Stimulated activated CD4-positive, alpha-beta T cell treated with anti-CD3 and anti-CD28 coated beads, Interleukin-2, amount 100 ng/mL, for 24 hours (primary cell): Measurements from ENCODE around the gene PGLYRP3.
A peak's percentile ranks its signal among the peaks of the same experiment; 100 is the strongest.

ENCODE experiments used
- DNase-seq, 2 donors: peaks; one replicate each; pipeline ENCODE4 v3.0.0-alpha.2; 2020

Gene PGLYRP3, protein sequence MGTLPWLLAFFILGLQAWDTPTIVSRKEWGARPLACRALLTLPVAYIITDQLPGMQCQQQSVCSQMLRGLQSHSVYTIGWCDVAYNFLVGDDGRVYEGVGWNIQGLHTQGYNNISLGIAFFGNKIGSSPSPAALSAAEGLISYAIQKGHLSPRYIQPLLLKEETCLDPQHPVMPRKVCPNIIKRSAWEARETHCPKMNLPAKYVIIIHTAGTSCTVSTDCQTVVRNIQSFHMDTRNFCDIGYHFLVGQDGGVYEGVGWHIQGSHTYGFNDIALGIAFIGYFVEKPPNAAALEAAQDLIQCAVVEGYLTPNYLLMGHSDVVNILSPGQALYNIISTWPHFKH

DNA sequence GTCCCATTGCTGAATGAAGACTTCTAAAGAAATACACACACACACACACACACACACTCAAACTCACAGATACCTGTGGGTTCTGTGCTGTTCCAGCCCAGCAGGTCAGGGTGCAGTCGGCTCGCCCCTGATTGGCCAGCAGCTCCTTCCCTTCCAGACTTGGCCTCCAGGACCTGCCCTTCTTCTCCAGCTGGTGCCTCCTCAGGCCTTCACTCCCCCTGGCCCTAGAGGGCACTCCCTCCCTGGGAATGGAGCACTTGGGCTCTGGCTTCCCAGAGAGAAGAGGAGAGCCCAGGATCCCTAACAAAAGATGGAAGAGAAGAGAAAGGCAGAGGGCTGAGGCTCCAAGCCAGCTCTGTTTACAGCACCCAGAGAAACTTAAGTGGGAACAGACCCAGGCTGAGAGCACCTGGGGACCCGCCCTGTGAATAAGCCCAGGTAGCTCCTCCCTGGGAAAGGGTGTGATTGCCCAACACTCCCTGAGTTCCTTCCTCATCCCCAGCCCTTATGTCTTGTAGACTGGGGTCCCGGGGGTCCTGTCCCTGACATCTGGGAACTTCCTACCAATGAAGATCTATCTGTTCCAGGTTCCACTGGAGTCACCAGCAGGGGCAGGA is at the start of gene PGLYRP3:
Gene PGLYRP3 (minus strand): TSS at position 383 of the 617 bp plus-strand sequence. CDS start 2,287 bp downstream, outside the sequence.
- DNase-seq = no peak

DNA sequence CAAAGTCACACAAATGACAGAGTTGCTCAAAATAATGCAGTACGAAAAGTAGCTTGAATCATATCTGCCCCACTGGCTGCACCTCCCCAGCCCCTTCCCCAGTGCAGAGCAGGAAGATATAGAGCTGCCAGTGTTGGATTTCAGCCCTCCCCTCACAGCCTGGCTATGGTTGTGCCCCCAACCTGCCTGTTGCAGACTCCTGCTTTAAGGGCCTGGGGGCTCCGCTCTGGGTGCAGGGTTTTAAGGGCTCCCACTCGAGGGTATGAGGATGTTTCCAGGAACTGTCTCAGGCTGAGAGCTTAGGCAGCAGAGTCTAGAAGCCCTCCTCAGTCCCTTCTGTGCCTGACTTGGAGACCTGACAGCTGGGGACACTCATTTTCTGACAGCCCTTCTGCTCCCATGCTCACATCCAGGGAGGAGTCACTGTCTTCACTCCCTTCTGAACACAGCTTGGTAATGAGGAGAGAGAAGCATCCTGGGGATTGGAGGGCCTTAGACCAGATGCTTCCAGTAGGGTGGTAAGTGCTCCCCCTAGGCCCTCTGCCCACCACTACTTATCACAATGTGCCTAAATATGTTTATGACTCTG is 49.5 kb upstream of the PGLYRP3 start:
- no peak for DNase-seq

DNA sequence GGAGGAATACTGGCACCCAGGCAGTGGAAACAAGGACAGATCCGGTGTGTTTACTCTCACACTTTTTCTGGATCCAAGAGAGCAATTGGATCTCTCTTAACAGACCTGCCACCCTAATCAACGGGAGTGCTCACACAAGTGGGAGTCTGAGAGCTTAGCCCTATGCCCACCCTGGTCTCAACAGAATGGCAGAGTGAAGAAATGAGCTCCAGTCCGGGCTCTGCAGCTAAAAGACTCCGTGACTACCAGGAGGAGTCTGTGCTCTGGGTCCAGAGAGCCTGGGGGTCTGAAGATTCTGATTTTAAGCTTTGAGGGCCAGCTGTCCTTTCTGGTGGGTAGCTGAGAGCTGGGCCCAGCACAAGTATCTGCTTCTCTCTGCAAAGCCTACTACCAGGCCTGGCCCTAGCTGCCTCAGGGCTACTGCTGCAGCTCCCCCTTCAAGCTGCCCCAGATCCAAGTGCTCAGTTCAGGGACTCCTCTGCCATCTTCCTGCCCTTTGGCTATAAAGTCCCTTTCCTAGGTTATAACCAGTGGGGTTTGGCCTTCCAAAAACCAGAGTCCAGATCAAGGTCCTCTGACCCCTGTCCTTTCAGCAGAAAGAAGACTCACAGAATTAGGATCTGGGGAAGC is 48.8 kb upstream of the PGLYRP3 start:
- no peak for DNase-seq

DNA sequence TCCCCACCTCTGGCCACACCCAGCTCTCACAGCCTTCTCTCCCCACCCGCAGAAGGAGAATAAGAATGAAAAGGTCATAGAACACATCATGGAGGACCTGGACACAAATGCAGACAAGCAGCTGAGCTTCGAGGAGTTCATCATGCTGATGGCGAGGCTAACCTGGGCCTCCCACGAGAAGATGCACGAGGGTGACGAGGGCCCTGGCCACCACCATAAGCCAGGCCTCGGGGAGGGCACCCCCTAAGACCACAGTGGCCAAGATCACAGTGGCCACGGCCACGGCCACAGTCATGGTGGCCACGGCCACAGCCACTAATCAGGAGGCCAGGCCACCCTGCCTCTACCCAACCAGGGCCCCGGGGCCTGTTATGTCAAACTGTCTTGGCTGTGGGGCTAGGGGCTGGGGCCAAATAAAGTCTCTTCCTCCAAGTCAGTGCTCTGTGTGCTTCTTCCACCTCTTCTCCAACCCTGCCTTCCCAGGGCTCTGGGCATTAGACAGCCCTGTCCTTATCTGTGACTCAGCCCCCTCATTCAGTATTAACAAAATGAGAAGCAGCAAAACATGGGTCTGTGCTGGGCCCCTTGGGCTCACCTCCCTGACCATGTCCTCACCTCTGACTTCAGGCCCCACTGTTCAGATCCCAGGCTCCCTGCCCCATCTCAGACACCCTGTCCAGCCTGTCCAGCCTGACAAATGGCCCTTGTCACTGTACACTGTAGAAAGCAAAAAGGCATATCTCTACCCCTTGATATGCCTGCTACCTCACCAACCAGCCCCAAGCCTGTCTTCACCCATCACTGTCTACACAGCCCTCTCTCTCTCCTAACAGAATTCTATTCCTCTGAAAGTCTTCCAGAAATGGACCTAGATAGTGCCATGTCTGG is 48.1 kb upstream of the PGLYRP3 start:
- DNase-seq = no peak

DNA sequence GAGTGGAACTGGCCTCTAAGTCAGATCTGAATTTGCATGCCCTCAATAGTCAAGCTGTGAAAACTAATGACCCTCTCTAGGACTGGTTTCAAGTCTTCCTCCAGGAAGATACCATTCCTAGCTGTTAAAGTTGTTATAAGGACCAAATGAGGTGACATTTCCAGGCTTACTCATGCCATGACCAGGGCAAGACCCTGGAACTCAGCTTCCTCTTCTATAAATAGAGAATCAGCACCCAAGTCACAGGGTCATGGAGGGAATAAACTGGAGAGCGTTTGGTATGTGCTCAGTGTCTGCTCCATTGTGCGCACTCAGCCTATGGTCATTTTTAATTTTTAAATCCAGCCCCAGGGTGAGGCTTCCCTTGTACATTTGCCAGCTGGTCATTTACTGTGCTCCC is 47.4 kb upstream of the PGLYRP3 start:
- no peak for DNase-seq

DNA sequence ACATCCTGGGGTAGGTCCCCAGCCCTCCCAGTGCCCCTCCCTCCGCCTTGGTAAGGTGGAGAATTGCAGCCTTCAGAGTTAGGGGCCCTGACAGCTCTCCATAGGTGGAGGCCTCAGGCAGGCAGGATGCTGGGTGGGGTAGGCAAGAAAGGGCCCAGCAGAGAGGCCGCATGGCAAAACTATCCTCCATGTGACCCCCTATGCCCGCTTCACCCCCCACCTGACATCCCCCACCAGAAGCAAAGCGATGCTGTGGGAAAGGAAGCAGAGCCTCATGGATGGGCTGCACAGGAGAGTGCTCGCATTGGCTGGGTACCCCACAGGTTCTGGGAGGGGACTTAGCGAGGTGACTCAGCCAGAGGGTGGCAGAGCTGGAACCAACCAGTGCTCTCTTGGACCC is 46.5 kb upstream of the PGLYRP3 start:
- DNase-seq = no peak

DNA sequence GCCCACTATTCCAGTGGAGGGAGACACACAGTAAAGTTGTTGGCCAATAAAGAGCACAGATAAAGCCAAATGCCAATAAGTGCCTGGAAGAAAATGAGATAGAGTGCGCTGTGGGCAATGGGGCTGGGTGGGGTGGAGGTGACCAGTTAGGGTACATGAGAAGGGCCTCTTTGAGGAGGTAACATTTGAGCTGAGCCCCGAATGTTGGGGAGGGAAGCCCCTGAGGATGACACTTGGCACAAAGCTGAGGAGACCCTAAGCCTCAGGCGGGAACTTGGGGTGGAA is 45.9 kb upstream of the PGLYRP3 start:
- no peak for DNase-seq

DNA sequence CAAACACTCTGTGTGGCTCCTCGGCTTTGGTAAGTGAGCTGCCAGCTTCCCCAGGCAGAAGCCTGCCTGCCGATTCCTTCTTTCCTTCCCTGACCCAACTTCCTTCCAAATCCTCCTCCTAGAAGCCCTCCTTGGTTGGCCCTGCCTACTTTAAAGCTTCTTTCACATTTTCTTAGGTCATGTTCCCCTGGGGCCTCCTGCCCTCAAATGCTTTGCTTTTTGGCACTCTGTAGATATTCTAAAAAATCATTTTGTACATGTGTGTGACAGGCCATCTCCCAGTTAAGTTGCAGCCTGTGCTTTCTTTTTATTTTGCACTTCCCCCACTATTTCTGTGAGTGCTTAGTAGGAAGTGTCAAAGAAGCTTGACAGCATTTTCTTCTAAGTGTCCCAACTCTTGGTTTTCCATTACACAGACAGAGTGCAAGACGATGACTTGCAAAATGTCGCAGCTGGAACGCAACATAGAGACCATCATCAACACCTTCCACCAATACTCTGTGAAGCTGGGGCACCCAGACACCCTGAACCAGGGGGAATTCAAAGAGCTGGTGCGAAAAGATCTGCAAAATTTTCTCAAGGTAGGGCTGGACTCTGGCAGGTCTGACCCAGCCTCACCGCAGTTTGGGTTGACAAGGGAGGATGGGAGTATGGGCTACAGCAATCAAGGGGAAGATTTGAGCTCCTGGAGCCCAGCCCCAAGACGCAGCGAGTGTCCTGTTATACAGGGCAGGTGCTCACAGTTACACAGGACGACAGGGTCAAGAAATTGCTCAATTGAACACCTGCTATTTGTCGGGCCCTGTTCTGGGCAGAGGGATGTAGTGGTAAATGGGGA is 45.3 kb upstream of the PGLYRP3 start, which contains the start of gene S100A9:
Gene S100A9 (plus strand): TSS at position 2 of the 838 bp plus-strand sequence. CDS start 430 bp downstream, at position 432.
- DNase-seq = no peak

DNA sequence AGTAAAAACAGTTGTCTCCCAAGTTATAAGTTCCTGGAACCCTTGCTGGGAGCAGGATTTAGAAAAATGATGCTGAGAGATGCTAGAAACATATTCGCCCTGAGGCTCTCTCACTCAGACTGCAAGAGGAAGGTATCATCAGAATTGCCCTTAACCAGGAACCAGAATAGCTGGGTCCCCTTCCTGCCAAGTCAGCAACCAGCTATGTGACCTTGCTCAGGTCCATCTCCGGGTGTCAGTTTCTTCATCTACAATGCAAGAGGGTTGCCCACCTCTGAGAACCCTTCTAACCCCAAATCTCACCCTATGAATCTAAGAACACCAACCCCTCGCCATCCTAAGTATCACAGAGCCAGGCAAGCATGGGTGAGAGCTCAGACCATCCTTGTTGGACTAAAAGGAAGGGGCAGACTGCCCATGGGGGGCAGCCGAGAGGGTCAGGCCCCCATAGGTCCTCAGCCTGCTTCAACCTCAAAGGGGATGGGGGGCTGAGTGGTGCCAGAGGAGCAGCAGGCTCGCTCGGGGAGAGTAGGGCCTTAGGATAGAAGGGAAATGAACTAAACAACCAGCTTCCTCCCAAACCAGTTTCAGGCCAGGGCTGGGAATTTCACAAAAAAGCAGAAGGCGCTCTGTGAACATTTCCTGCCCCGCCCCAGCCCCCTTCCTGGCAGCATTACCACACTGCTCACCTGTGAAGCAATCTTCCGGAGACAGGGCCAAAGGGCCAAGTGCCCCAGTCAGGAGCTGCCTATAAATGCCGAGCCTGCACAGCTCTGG is 44.5 kb upstream of the PGLYRP3 start:
- no peak for DNase-seq

DNA sequence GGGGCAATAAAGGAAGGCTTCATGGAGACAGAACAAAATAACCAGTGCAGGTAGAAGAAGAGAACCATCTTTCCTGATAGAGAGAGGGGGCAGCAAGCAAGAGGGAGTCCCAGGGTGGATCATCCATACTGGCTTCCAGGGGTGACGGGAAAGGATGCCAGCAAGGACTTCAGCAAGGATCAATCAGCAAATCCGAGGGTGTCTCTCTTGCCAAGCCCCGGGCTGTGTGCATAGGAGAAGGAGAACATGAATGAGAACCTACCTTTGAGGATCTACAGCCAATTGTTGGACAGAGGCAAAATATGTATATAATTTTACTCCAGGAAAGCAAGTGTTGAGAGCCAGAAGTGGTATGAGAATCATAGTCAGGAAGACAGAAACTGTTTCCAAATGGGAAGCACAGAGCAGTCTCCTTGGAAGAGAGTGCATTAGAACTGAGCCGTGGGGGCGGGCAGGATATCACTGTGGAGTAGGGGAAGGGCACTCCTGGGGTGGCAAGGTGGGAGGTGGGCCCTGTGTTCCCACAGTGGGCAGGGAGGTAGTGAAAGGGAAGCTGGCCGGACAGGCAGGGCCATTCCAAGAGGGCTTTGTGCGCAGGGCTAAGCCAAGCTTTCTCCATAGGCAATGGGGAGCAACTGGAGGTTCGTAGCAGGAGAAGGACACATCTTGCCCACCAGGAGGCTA is 43.8 kb upstream of the PGLYRP3 start:
- DNase-seq = no peak

DNA sequence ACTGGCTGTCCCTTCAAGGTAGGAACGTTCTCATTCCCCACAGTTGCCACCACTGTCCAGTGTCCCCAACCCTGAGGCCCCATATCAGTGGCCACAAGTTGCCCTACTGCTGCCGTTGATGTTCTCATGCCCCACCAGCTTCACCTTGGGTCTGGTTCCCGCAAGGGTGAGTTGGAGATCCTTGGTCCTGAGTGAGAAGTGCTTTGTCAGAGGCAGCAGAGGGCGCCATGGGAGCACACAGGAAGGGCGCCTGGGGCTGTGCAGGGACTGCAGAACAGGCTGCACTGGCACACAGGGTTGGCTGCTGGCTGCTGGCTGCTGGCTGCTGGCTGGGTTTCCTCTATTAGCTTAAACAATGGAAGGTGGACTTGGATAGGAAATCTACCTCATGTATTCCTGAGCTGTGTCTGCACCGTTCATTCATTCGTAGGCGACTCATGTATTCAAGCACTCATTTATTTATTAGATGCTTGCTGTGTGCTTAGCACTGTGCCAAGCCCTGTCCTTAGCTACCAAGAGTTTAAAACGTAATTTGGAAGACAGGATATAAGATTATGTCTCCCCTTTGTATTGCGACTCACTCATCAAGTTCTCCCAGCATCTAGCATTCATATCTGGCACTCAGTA is 42.8 kb upstream of the PGLYRP3 start:
- DNase-seq = peak; percentile 36 to 46

DNA sequence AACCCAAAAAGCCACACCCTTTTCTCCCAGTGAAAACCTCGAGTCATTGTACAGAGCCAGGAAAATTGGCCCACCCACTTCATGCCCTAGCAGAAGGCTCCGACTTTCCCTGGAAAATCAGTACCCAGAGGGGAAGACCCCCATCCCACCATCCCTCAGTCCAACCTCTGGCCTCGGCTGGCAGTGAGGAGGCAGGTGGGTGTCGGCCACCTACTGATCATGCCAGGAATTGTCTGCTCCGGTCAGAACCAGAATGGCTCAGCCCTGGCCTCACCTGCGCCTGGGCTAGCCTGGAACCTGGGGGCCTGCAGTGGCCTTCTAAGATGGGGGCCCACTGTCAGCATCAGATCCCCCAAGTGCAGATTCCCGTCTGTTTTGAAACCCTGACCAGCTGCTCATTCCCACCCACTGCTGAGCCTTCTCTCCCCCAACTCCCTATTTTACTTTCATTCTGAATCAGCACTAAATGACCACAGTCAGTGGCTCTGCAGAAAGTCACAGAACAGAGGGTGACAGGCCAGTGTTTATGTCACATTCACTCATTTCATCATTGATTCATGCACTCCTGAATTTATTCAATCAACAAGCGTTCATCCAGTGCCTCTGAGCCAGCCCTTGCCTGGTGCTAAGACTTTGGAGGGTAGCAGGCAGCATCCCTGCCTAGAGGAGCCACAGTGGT is 41.9 kb upstream of the PGLYRP3 start:
- DNase-seq = no peak

DNA sequence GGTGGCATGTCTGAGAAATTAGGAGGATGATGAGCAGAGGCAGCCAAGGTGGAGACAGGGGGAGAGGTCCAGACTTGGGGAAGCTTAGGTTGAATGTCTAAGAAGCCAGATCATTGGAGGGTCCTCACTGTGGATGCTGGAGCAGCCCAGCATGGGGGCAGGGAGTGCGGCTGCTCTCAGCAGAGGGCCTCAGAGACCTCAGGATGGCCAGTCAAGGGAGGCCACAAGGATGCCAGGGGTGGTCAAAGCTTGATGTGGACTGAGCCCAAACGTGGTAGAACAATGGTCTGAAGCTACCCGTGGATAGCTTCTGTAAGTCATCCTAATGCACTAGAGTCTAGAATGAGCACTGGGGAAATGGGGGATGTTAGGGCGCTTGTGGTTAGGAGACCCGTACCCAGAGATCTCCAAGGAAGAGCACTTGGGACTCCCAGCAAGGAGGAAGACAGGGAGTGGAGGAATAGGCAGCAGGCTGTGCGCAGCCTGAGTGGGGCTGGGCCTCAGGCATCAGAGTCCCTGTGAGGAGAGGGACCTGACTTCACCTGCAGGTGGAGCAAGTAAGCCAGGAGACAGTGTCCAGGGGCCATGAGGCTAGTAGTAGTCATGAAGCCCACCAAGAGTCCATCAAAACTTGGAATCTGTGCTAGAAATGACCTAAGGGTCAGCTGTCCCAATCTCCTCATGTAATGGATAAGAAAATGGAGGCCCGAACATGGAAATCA is 40.6 kb upstream of the PGLYRP3 start:
- DNase-seq = no peak

DNA sequence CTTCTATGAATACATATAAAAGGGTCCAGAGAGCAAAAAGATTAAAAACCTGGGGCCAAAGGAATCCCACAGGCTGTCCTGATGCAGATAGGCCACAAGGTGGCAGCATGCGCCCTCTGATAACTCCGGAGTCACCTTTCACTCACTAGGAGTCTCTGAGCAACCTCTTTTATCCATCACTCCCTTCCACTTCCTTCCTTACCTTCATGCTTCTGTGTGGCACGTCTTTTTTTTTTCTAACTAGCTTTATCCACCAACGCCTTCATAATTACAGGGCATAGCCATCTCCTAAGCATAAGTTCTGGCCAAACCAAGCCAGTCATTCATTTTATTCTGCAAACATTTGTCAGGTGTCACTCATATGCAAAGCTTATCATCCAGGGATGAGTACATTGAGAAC is 39.8 kb upstream of the PGLYRP3 start:
- DNase-seq = peak; percentile 66 to 70

DNA sequence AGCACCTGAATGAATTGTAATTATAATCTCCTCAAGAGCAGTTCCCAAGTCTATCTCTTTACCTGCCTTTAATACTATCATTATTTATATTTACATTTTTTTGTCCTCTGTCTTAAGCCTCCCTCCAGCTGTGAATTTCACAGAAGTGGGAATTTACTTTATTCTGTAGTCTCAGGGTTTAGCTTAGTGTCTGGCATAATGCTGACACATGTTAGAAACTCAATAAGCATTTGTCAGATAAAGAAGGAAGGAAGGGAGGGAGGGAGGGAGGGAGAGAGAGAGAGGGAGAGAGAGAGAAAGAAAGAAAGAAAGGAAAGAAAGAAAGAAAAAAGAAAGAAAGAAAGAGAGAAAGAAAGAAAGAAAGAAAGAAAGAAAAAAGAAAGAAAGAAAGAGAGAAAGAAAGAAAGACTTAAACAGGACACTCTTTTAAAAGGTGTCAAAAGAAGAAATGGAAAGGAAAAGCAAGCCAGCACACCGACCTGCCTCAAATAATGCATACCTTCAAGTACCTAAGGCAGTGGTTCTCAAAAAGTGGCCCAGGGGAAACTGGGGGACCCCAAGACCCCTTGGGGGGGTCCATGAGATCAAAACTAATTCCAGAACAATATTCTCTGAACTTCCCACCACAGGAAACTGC is 37.7 kb upstream of the PGLYRP3 start:
- no peak for DNase-seq

DNA sequence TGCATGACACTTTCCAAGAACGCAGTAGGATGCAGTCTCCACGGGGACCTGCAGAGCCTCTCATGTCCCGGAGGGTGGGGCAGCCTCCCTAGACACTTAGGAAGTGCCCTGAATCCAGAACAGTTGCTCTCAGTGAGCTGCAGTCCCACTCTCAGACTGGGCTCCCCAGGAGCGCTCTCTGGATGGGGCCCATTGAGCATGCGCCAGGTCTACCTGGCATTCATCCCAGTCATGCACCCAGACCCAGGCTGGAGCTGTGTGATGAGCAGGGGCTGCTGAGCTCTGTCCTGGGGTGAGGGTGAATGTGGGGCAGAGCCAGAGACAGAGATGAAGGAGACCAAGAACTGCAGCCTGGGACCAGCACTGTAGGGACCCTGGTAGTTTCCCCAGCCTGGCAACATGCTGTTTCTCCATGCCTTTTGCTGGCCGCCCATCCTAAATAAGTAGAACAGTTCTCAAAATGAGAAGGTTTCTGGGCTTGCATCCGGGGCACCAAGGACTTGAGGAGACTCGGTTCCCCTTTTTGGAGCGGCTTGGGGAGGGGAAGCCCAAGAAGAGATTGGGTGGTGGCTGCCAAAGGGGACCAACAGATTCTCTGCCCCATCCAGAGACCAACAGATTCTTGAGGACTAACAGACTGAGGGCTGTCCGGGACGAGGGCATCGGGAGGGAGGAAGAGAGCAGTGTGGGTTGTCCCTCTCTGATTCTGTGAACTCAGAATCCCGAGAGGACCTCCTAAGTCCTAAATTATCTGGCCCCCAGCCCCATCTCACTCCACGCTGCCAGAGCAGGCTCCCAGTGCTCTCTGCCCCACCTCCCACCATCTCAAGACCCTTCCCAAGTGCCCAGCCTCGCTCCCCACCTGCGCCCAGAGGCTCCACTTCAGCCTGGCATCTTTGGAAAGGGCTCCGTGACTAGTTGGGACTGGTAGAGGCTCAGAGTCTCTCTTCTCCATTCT is 36.9 kb upstream of the PGLYRP3 start:
- DNase-seq = no peak
